ENCODE measurements around the gene TAOK2.

TAOK2 gene

GRCh38 chr16:29963021-29963743 lies 10.5 kb upstream of the TAOK2 start:
- DNase-seq: no peak

GRCh38 chr16:29968205-29968604 lies 5.5 kb upstream of the TAOK2 start:
- DNase-seq: no peak

GRCh38 chr16:29971304-29971703 lies 2.4 kb upstream of the TAOK2 start:
- DNase-seq: no peak

GRCh38 chr16:29972500-29972899 lies 1.2 kb upstream of the TAOK2 start:
- DNase-seq: no peak

DNA sequence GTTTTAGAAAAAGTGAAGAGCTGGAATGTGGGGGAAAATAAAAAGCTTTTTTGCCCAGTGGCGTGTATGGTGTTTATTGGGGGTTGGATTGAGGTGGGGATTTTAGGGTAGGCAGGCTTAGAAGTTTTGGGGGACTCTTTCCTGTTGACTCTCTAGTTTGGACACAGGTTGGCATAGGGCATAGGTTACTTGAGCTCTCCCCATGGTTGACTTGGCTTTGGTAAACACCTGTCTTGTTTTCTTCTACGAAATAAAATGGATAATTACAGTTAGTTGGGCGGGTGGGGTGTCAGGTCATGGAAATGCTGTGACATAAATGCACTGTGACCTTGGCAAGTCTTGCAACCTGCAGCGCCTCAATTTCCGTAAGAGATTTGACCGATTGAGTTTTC lies 680 bp upstream of the TAOK2 start:
- DNase-seq: no peak

GRCh38 chr16:29974291-29975133 lies 844 bp downstream of the TAOK2 start:
- DNase-seq: peak; percentile 15 to 41

DNA sequence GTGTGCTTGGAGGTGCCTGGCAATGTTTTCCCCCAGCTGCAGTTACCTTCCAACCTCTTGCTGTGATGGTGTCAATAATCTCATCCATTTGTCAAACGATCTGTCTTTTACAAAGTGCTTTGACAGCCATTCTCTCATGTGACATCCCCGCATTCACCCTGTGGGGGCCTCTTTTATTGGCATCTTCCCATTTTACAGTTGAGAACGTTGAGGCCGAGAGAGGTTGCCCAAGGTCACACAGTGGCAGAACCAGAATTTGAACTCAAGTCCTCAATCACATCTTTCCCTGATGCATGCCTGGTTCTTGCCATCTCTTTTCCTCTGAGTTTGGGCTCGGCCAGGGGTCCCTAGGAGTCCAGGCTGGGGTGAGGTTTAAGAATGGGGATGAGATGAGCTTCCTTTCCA lies 1.5 kb downstream of the TAOK2 start:
- DNase-seq: no peak

DNA sequence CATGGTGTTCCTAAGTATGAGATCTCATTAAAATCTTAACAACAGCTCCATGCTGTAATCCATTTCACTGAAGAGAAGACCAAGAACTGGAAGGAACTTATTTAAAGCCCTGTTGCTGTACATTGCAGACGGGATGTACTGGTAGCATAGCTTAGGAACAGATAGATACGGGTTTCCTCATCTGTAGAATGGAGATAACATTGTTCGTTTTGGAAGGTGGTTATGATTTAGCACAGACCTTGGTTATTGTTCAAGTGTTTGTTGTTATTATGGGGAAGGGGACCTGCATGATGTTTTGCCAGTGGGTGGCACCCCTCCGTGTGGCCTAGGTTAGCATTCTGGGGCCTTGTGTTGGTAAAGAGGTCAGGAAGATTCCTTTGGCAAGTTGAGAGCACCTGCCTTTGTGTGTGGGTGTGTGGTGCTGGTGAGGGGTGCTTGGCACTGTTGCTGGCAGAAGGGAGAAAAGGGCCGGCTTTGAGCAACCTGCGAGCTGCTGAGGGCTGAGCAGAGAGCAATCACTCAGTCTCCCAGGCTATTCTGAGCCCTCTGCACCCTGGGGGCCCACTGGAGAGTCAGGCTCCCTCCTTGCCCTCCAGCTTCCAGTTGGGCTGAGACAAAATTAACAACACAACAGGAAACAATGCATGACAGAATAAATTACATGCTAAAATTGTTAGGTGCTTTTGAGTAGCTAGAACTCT lies 2.3 kb downstream of the TAOK2 start:
- DNase-seq: no peak

- DNase-seq: no peak
Observed at GRCh38 chr16:29977063-29977825, 3.6 kb downstream of the TAOK2 start.

GRCh38 chr16:29978081-29978480 lies 4.4 kb downstream of the TAOK2 start:
- no peak for DNase-seq

- no peak for DNase-seq
Observed at GRCh38 chr16:29978564-29979270, 5.0 kb downstream of the TAOK2 start.

GRCh38 chr16:29982560-29983419 lies 9.1 kb downstream of the TAOK2 start:
- no peak for DNase-seq

DNA sequence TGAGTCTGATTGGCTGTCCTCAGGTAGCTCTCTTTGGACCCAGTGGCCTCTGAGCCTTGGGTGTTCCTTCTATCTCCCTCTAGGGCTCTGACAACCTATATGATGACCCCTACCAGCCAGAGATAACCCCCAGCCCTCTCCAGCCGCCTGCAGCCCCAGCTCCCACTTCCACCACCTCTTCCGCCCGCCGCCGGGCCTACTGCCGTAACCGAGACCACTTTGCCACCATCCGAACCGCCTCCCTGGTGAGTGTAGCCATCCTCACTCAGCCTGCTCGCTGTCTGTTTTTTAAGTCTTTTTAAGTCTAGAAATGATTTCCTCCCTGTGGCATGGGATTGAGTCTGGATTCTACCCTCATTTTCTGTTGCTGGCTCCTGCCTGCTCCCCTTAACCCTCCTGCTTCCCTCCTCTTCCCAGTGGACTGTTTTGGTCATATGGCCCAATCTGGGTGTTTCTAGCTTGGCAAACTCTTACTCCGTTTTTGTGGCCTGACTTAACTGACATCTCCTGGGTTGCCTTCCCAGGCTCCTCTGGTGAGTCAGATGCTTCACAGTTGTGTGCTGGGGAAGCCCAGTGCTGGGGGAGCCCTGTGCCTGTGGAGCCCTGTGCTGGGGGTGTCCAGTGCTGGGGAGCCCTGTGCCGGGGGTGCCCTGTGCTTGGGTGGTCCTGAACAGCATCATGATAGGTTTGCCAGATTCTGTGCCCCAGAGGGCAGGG lies 9.9 kb downstream of the TAOK2 start:
- DNase-seq: no peak

DNA sequence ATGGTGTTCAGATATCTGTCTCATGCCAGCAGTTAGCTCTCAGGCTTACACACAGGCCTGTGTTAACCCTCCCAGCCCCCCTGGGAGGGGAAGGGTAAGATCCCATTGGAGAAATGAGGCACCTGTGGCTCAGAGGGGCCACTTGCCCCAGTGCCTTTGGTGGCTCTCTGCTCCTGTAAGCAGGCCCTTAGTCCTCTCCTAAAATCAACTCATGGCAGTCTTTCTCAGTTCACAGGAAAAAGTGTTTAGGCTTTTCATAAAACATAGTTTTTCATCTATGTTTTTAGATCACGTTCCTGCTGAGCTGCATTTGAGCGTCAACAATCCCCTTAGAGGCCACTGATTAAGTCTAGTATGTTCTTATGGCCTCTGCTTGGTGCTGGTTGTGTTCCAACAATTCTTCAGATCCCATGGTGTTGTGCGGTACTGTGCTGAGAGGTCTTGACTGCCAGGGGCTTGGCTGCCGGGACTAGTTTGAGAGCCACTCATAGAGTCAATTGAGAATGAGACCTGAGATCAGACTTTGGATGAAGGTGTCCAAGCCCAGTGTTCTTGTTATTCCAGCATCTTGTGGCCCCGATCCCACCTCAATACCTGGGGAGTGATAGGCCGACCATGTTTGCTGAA lies 10.6 kb downstream of the TAOK2 start:
- DNase-seq: no peak

- DNase-seq: no peak
Observed at GRCh38 chr16:29984764-29985147, 11.1 kb downstream of the TAOK2 start.

GRCh38 chr16:29985271-29985811 lies 11.7 kb downstream of the TAOK2 start:
- no peak for DNase-seq

DNA sequence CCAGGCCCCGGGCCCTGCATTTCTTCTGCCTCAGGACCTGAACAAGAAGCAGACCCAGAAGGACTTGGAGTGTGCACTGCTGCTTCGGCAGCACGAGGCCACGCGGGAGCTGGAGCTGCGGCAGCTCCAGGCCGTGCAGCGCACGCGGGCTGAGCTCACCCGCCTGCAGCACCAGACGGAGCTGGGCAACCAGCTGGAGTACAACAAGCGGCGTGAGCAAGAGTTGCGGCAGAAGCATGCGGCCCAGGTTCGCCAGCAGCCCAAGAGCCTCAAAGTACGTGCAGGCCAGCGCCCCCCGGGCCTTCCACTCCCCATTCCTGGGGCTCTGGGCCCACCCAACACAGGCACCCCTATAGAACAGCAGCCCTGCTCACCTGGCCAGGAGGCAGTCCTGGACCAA lies 12.6 kb downstream of the TAOK2 start:
- no peak for DNase-seq

GRCh38 chr16:29986931-29987330 lies 13.3 kb downstream of the TAOK2 start:
- DNase-seq: no peak

DNA sequence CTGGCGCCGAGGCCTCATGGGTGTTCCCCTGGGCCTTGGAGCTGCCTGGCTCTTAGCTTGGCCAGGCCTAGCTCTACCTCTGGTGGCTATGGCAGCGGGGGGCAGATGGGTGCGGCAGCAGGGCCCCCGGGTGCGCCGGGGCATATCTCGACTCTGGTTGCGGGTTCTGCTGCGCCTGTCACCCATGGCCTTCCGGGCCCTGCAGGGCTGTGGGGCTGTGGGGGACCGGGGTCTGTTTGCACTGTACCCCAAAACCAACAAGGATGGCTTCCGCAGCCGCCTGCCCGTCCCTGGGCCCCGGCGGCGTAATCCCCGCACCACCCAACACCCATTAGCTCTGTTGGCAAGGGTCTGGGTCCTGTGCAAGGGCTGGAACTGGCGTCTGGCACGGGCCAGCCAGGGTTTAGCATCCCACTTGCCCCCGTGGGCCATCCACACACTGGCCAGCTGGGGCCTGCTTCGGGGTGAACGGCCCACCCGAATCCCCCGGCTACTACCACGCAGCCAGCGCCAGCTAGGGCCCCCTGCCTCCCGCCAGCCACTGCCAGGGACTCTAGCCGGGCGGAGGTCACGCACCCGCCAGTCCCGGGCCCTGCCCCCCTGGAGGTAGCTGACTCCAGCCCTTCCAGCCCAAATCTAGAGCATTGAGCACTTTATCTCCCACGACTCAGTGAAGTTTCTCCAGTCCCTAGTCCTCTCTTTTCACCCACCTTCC lies 13.9 kb downstream of the TAOK2 start:
- DNase-seq: no peak

All from AML-193 (cell line).